HepG2 (cell line): ENCODE results near the gene CCDC148. TPM values are rescaled to one million over a fixed set of nuclear protein-coding genes. Genes with fewer than 3 reads are reported as not detected.

Source experiments
- ARID5B ChIP-seq: IDR thresholded peaks from 2 replicates; pipeline ENCODE4 v1.4.0; 2020; ENCODE audit warnings: mild to moderate bottlenecking, missing genetic modification reagents
- E2F2 ChIP-seq: sonication (generic); formaldehyde crosslinking; IDR thresholded peaks from 2 replicates; pipeline ENCODE4 v1.4.0; 2020; ENCODE audit warnings: missing genetic modification reagents, borderline replicate concordance
- ELF1 ChIP-seq: sonication (generic); formaldehyde crosslinking; IDR thresholded peaks from 2 replicates; pipeline ENCODE4 v1.4.0; 2020; ENCODE audit warnings: missing genetic modification reagents
- FUBP1 ChIP-seq: sonication (generic); formaldehyde crosslinking; IDR thresholded peaks from 2 replicates; pipeline ENCODE4 v1.5.1; 2020; ENCODE audit warnings: missing genetic modification reagents, mild to moderate bottlenecking, borderline replicate concordance
- IRX3 ChIP-seq: sonication (generic); formaldehyde crosslinking; IDR thresholded peaks from 2 replicates; pipeline ENCODE4 v1.8.1; 2023; ENCODE audit warnings: mild to moderate bottlenecking, low read depth, missing genetic modification reagents, borderline replicate concordance
- KAT8 ChIP-seq: IDR thresholded peaks from 2 replicates; pipeline ENCODE4 v1.6.1; 2016; ENCODE audit warnings: missing genetic modification reagents, missing compliant biosample characterization
- NFE2L2 ChIP-seq: fragments of 150-350 bp; IDR thresholded peaks from 2 replicates; pipeline ENCODE4 v1.6.1; 2014; ENCODE audit warnings: low read length
- NR2F6 ChIP-seq, 2 experiments: IDR thresholded peaks; 2 replicates each; pipeline ENCODE4 v1.6.1; 2016; ENCODE audit warnings: antibody characterized with exemption in 1 of 2, mild to moderate bottlenecking in 1 of 2
- PREB ChIP-seq: sonication (generic); formaldehyde crosslinking; IDR thresholded peaks from 2 replicates; pipeline ENCODE4 v1.4.0; 2020; ENCODE audit warnings: missing genetic modification reagents
- SMAD1 ChIP-seq: sonication (generic); formaldehyde crosslinking; IDR thresholded peaks from 2 replicates; pipeline ENCODE4 v1.4.0; 2020; ENCODE audit warnings: missing genetic modification reagents, low read depth, mild to moderate bottlenecking, borderline replicate concordance
- SSRP1 ChIP-seq: IDR thresholded peaks from 2 replicates; pipeline ENCODE4 v1.6.1; 2016; ENCODE audit warnings: control low read depth
- U2AF1 ChIP-seq: fragments of 200-400 bp; formaldehyde crosslinking; optimal IDR thresholded peaks from 2 replicates; pipeline ENCODE3; 2017; ENCODE audit warnings: mild to moderate bottlenecking, low read depth, low read length
- ZBTB2 ChIP-seq: sonication (generic); formaldehyde crosslinking; IDR thresholded peaks from 2 replicates; pipeline ENCODE4 v1.8.0; 2022; ENCODE audit warnings: low read depth, missing genetic modification reagents
- ZMAT3 ChIP-seq: sonication (generic); formaldehyde crosslinking; conservative IDR thresholded peaks from 2 replicates; pipeline ENCODE4 v1.7.0; 2021; ENCODE audit warnings: missing genetic modification reagents
- ZNF235 ChIP-seq: sonication (generic); formaldehyde crosslinking; IDR thresholded peaks from 2 replicates; pipeline ENCODE4 v1.8.1; 2023; ENCODE audit warnings: mild to moderate bottlenecking, missing genetic modification reagents, borderline replicate concordance
- ZNF256 ChIP-seq: sonication (generic); formaldehyde crosslinking; conservative IDR thresholded peaks from 2 replicates; pipeline ENCODE4 v1.4.0; 2020; ENCODE audit warnings: missing genetic modification reagents
- ZNF546 ChIP-seq: sonication (generic); formaldehyde crosslinking; conservative IDR thresholded peaks from 2 replicates; pipeline ENCODE4 v1.8.1; 2023; ENCODE audit warnings: mild to moderate bottlenecking, missing genetic modification reagents
- ZNF773 ChIP-seq: sonication (generic); formaldehyde crosslinking; IDR thresholded peaks from 2 replicates; pipeline ENCODE4 v1.4.0; 2020; ENCODE audit warnings: missing genetic modification reagents, borderline replicate concordance
- ZNF878 ChIP-seq: sonication (generic); formaldehyde crosslinking; IDR thresholded peaks from 2 replicates; pipeline ENCODE4 v1.8.1; 2023; ENCODE audit warnings: mild to moderate bottlenecking, missing genetic modification reagents, moderate library complexity
- polyA plus RNA-seq, 8 experiments: library from polyadenylated mRNA; depleted of rRNA in 3 of 8; stranded (reverse) in 7 of 8; unstranded in 1 of 8; fragments of >200 nt; fragmentation: Illumina TruSeq in 4 of 8; extraction: Trizol in 4 of 8; gene quantifications; 2 replicates each; pipeline versions ENCODE4 v1.2.1 to v1.2.3, GENCODE V29; 2011 to 2016; ENCODE audit warnings: low read depth in 4 of 8, missing spikeins in 1 of 8, mixed read lengths in 1 of 8; ENCODE audit not compliant: insufficient read depth in 1 of 8
- total RNA-seq, 5 experiments: library from RNA; depleted of rRNA; stranded (reverse); fragments of >200 nt; fragmentation: Illumina TruSeq; extraction: Trizol; gene quantifications; 2 replicates each; pipeline ENCODE4 v1.2.3, GENCODE V29; 2016; ENCODE audit warnings: low read depth in 1 of 5

Gene CCDC148
- total and polyA plus RNA-seq, 2 of the 13 experiments (the other 11 are each of a cell fraction or from before 2014, with no cell fraction given) = 0.30 to 0.49 TPM

GRCh38 chr2:158457092-158457825, 706 bp upstream of the CCDC148 start (continued):
- TF ChIP-seq FUBP1 (CRISPR knock-in tag) = no peak
- no peak; the same call in none of the 2 replicates for TF ChIP-seq IRX3
- TF ChIP-seq ZNF235 (CRISPR knock-in tag) = peak; percentile 15
- no peak for TF ChIP-seq KAT8 (CRISPR knock-in tag)
- TF ChIP-seq NFE2L2 = no peak
- TF ChIP-seq NR2F6 (IDR thresholded peaks at IDR 0.05) = no peak
- TF ChIP-seq NR2F6 (CRISPR knock-in tag; IDR thresholded peaks at IDR 0.05) = no peak
- TF ChIP-seq SSRP1 (CRISPR knock-in tag) = no peak
- TF ChIP-seq ELF1 = no peak
- peak; percentile 45; the same call in 1 of the 2 replicates for TF ChIP-seq ZNF546
- TF ChIP-seq ZNF256 = peak; percentile 59; the same call in 1 of the 2 replicates
- TF ChIP-seq ZMAT3 (CRISPR knock-in tag) = no peak
- 0 out of 2 replicates have a peak, but pooled peaks have one; percentile 6 for TF ChIP-seq ZBTB2
- peak; percentile 16; the same call in 1 of the 2 replicates for TF ChIP-seq E2F2 (CRISPR knock-in tag)
- no peak for TF ChIP-seq U2AF1
- TF ChIP-seq ARID5B = no peak
- no peak for TF ChIP-seq PREB
- no peak for TF ChIP-seq SMAD1 (CRISPR knock-in tag)
- 0 out of 2 replicates have a peak, but pooled peaks have one; percentile 11 for TF ChIP-seq ZNF878
- TF ChIP-seq ZNF773 (CRISPR knock-in tag) = 0 out of 2 replicates have a peak, but pooled peaks have one; percentile 29
